Brain microvascular endothelial cell (primary cell): Measurements from ENCODE around the gene LONP1.

ENCODE experiments used
- DNase-seq: peaks from one replicate; pipeline ENCODE4 v3.0.0-alpha.2; 2020
- H3K27ac ChIP-seq: fragments of 250-450 bp; sonication (Bioruptor Pico); 2 replicates; pipeline ENCODE4 v1.5.1; 2020; ENCODE audit warnings: mild to moderate bottlenecking, moderate library complexity
- H3K27me3 ChIP-seq: fragments of 250-450 bp; sonication (Bioruptor Pico); replicated peaks from 2 replicates; pipeline ENCODE4 v1.5.1; 2020; ENCODE audit warnings: mild to moderate bottlenecking
- H3K36me3 ChIP-seq: fragments of 250-450 bp; sonication (Bioruptor Pico); replicated peaks from 2 replicates; pipeline ENCODE4 v1.5.1; 2020; ENCODE audit warnings: mild to moderate bottlenecking
- H3K4me3 ChIP-seq: 2 replicates; pipeline ENCODE4 v1.5.1; 2011; ENCODE audit warnings: low read depth, mild to moderate bottlenecking, control low read depth, low read length, moderate library complexity
- in situ Hi-C: cut with HindIII; loops from 2 replicates; pipeline ENCODE4 v1.10.0; 2017; ENCODE audit warnings: low sequenced_read_pairs, low pct_ligation_motif_present
- TF ChIP-seq, protein P1 (sequence below): IDR thresholded peaks from 2 replicates; pipeline ENCODE4 v1.5.1; 2011; ENCODE audit warnings: low read depth, mild to moderate bottlenecking, moderate library complexity, low read length, control low read depth, inconsistent platforms; ENCODE audit errors: missing control alignments

The LONP1 gene

DNA sequence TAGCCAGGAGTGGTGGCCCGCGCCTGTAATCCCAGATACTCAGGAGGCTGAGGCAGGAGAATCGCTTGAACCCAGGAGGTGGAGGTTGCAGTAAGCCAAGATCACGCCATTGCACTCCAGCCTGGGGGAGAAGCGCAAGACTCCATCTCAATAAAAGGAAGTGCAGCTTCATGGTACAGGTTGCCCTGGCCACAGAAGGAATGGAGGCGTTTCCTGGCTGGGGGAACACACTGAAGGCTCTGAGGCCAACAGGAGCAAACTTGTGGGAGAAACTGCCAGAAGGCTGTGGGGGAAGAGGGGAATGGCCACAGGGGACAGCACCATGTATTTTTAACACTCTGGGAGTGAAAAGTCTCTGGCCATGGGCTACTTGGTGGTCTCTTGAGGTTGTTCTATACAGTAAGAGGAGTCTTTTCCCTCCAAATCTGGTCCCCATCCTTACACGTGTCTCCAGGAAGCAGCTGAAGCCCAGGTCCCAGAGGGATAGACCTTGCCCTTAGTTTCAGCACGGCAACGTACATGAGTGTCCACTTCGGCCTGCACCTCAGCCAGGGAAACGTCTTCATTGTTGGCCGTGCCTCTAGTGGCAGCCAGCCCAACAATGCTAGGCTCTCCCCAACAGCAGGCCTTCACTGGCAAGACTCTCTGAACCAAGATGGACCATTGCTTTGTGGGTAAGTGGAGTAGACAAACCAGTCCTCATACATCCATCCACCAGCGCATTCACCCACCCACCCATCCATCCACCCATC, 47.1 kb downstream of the LONP1 start:
- DNase-seq: no peak
- H3K36me3 ChIP-seq: peaks cover 19% of the 10 kb centered on the region
- no peak overlapping the region for H3K4me3 ChIP-seq
- in situ Hi-C loops: no loop called here
- TF ChIP-seq, protein P1, sequence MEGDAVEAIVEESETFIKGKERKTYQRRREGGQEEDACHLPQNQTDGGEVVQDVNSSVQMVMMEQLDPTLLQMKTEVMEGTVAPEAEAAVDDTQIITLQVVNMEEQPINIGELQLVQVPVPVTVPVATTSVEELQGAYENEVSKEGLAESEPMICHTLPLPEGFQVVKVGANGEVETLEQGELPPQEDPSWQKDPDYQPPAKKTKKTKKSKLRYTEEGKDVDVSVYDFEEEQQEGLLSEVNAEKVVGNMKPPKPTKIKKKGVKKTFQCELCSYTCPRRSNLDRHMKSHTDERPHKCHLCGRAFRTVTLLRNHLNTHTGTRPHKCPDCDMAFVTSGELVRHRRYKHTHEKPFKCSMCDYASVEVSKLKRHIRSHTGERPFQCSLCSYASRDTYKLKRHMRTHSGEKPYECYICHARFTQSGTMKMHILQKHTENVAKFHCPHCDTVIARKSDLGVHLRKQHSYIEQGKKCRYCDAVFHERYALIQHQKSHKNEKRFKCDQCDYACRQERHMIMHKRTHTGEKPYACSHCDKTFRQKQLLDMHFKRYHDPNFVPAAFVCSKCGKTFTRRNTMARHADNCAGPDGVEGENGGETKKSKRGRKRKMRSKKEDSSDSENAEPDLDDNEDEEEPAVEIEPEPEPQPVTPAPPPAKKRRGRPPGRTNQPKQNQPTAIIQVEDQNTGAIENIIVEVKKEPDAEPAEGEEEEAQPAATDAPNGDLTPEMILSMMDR: no peak
- no peaks in the 10 kb centered on the region for H3K27me3 ChIP-seq
- no peak overlapping the region for H3K27ac ChIP-seq

- H3K27ac ChIP-seq: no peak overlapping the region
- peaks cover 31% of the 10 kb centered on the region for H3K36me3 ChIP-seq
- in situ Hi-C loops: no loop called here
- DNase-seq: no peak
- TF ChIP-seq, protein P1: no peak
- no peaks in the 10 kb centered on the region for H3K27me3 ChIP-seq
- H3K4me3 ChIP-seq: no peak overlapping the region
Measured at GRCh38 chr19:5671600-5671999, 48.3 kb downstream of the LONP1 start.

GRCh38 chr19:5669212-5669611, 50.7 kb downstream of the LONP1 start:
- Histone ChIP-seq H3K36me3 (peaks cover 50% of the 10 kb centered on the region), H3K27ac (no peak overlapping the region), H3K27me3 (no peaks in the 10 kb centered on the region), H3K4me3 (no peak overlapping the region)
- in situ Hi-C loops: no loop called here
- TF ChIP-seq, protein P1: no peak
- no peak for DNase-seq

DNA sequence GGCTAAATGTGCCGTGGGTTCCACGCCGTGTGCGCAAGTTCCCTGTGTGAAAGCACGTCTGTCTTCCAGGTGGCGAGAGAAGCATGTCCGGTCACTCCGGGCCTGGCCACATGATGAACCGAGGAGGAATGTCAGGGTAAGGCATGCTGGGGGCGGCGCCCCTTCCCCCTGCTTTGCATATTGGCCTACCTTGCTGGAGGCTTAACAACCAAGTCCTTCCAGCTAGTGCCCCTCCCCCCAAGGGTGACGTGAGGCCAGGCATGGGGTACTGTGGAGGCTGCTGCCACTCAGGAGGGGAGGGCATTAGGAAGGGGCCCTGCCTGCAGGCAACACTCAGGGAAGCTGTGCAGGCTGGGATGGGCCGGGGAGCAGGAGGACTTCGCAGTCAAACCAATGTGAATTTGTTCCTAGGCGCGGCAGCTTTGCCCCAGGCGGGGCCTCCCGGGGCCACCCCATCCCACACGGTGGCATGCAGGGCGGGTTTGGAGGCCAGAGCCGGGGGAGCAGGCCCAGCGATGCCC, 52.1 kb downstream of the LONP1 start:
- H3K36me3 ChIP-seq: peaks cover 64% of the 10 kb centered on the region
- in situ Hi-C loops: no loop called here
- H3K27me3 ChIP-seq: no peaks in the 10 kb centered on the region
- H3K27ac ChIP-seq: no peak overlapping the region
- DNase-seq: no peak
- TF ChIP-seq, protein P1: no peak
- H3K4me3 ChIP-seq: no peak overlapping the region

DNA sequence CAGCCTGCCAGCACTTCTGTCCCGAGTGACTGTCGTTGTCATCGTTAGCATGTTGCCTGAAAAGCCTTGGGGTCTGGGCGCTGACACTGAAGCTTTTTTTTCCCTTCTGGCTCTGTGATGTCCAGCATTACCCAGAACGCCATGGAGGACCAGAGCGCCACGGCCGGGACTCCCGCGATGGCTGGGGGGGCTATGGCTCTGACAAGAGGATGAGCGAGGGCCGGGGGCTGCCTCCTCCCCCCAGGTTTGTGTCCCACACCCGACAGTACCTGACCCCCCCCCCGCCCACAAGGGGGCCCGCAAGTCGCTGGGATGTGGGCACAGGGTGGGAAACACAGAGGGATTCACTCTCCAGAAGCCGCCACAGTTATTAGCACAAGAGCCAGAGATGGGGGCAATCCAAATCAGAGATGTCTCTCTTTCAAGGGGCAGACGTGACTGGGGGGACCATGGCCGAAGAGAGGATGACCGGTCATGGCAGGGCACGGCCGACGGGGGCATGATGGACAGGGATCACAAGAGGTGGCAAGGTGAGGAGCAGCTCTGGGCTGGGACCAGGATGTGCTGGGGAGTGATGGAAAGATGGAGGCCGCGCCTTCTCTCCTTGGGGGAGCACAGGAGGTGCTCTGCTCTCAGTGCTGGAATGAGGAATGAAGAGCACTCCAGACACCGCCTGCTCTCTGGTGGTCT, 52.9 kb downstream of the LONP1 start:
- no peak overlapping the region for H3K4me3 ChIP-seq
- H3K36me3 ChIP-seq: peaks cover 72% of the 10 kb centered on the region
- H3K27me3 ChIP-seq: no peaks in the 10 kb centered on the region
- TF ChIP-seq, protein P1: no peak
- in situ Hi-C loops: no loop called here
- H3K27ac ChIP-seq: no peak overlapping the region
- DNase-seq: no peak
